PC-3 (cell line): Measurements from ENCODE around the gene ACE2. TPM values are rescaled to one million over a fixed set of nuclear protein-coding genes. Genes with fewer than 3 reads are reported as not detected.

Experiments used
- ATAC-seq: fragments of 200-7000 bp; cut with Tn5 transposase; 2 replicates; pipeline ENCODE4 v1.9.1; 2020; ENCODE audit warnings: mild to moderate bottlenecking, moderate library complexity
- BruUV-seq: library from RNA; stranded (reverse); fragments of 400-500 nt; replicated peaks from 2 replicates; lab custom pipeline; 2021; lab: Mats Ljungman, UMichigan
- CTCF ChIA-PET: fragments of 300-600 bp; sonication (Branson Sonifier 250); formaldehyde crosslinking; loops from one replicate; lab custom pipeline; 2022; ENCODE audit warnings: antibody characterized with exemption; lab: Charles Lee
- POLR2A ChIA-PET: fragments of 300-600 bp; sonication (Branson Sonifier 250); formaldehyde crosslinking; loops from one replicate; lab custom pipeline; 2022; ENCODE audit warnings: antibody characterized with exemption; ENCODE audit not compliant: unreplicated experiment; lab: Charles Lee
- DNase-seq: peaks from one replicate; pipeline ENCODE4 v3.0.0-alpha.2; 2015
- H2AFZ ChIP-seq: fragments of 300-600 bp; sonication (generic); 2 replicates; pipeline ENCODE4 v1.6.0; 2016; ENCODE audit warnings: antibody characterized with exemption, low read length
- H3F3A ChIP-seq: fragments of 300-600 bp; sonication (generic); one replicate; pipeline ENCODE4 v1.6.0; 2017; ENCODE audit warnings: antibody characterized with exemption, low read length, control low read depth, mild to moderate bottlenecking; ENCODE audit not compliant: unreplicated experiment
- H3K27ac ChIP-seq: fragments of 300-600 bp; sonication (generic); 2 replicates; pipeline ENCODE4 v1.5.1; 2016; ENCODE audit warnings: mild to moderate bottlenecking, low read length
- H3K27me3 ChIP-seq: fragments of 300-600 bp; sonication (generic); 2 replicates; pipeline ENCODE4 v1.6.1; 2016; ENCODE audit warnings: low read length, mixed read lengths
- H3K36me3 ChIP-seq: fragments of 300-600 bp; sonication (generic); 2 replicates; pipeline ENCODE4 v1.6.1; 2016; ENCODE audit warnings: low read depth, mixed run types, low read length, mixed read lengths
- H3K4me1 ChIP-seq: fragments of 300-600 bp; sonication (generic); 2 replicates; pipeline ENCODE4 v1.5.1; 2016; ENCODE audit warnings: low read length; ENCODE audit not compliant: insufficient read depth
- H3K4me2 ChIP-seq: fragments of 300-600 bp; sonication (generic); 2 replicates; pipeline ENCODE4 v1.6.0; 2016; ENCODE audit warnings: low read length
- H3K4me3 ChIP-seq: fragments of 300-600 bp; sonication (generic); 2 replicates; pipeline ENCODE4 v1.5.1; 2016; ENCODE audit warnings: mild to moderate bottlenecking, low read length, mixed read lengths
- H3K79me2 ChIP-seq: fragments of 300-600 bp; sonication (generic); 2 replicates; pipeline ENCODE4 v1.6.1; 2017; ENCODE audit warnings: low read length, mixed read lengths
- H3K9ac ChIP-seq: fragments of 300-600 bp; sonication (generic); 2 replicates; pipeline ENCODE4 v1.6.0; 2016; ENCODE audit warnings: mild to moderate bottlenecking, low read length
- H3K9me2 ChIP-seq: fragments of 300-600 bp; sonication (generic); replicated peaks from 2 replicates; pipeline ENCODE4 v1.6.1; 2016; ENCODE audit warnings: mixed run types, low read length, mixed read lengths
- H3K9me3 ChIP-seq: fragments of 300-600 bp; sonication (generic); 2 replicates; pipeline ENCODE4 v1.6.1; 2016; ENCODE audit warnings: low read length, mixed read lengths
- H4K20me1 ChIP-seq: fragments of 300-600 bp; sonication (generic); 2 replicates; pipeline ENCODE4 v1.6.1; 2016; ENCODE audit warnings: low read length, mixed read lengths
- CTCF ChIP-seq: fragments of 300-600 bp; sonication (generic); conservative IDR thresholded peaks from 2 replicates; pipeline ENCODE4 v1.5.1; 2017; ENCODE audit warnings: antibody characterized with exemption, low read depth, mild to moderate bottlenecking, low read length
- EZH2 ChIP-seq: fragments of 300-600 bp; sonication (generic); IDR thresholded peaks from one replicate; pipeline ENCODE4 v1.6.1; 2017; ENCODE audit warnings: antibody characterized with exemption, mild to moderate bottlenecking, low read length; ENCODE audit not compliant: unreplicated experiment
- EZH2phosphoT487 ChIP-seq: fragments of 300-600 bp; sonication (generic); IDR thresholded peaks from 2 replicates; pipeline ENCODE4 v1.6.1; 2018; ENCODE audit warnings: mild to moderate bottlenecking, antibody characterized with exemption, low read length, borderline replicate concordance
- intact Hi-C: fragments of 100-400 bp; cut with micrococcal nuclease; formaldehyde crosslinking; loops from 2 replicates; pipeline ENCODE4 v1.9.0; 2023
- total RNA-seq: library from RNA; depleted of rRNA; stranded (reverse); fragments of >200 nt; gene quantifications from 2 replicates; pipeline ENCODE4 v1.2.3, GENCODE V29; 2014

Gene ACE2
- total RNA-seq, 1 experiment from 2014 or later: 1.2 TPM

- POLR2A ChIA-PET: interaction anchor here (0.6 kb wide), 1 partner anchor 43 kb away, joined by 3 read pairs; no protein-coding TSS in a partner anchor
- TF ChIP-seq CTCF: no peak
- TF ChIP-seq EZH2: no peak
- TF ChIP-seq EZH2phosphoT487: no peak
- Histone ChIP-seq H3K9ac (no peak overlapping the region), H3K9me3 (no peaks in the 10 kb centered on the region), H4K20me1 (no peaks in the 10 kb centered on the region), H3K79me2 (no peaks in the 10 kb centered on the region), H3K27ac (no peak overlapping the region), H3K36me3 (no peaks in the 10 kb centered on the region), H3F3A (no peaks in the 10 kb centered on the region), H3K9me2 (no peaks in the 10 kb centered on the region), H3K4me1 (peaks cover 8% of the 10 kb centered on the region), H3K4me2 (no peak overlapping the region), H2AFZ (no peak overlapping the region), H3K27me3 (no peaks in the 10 kb centered on the region), H3K4me3 (no peak overlapping the region)
- intact Hi-C loops: no loop called here
- DNase-seq (no peak), ATAC-seq (no peak)
- CTCF ChIA-PET: no interaction called here
- BruUV-seq: no TSS peak
Observed at GRCh38 chrX:15515931-15516330, 84.8 kb downstream of the ACE2 start.

GRCh38 chrX:15514279-15514678, 86.5 kb downstream of the ACE2 start:
- POLR2A ChIA-PET: no interaction called here
- Histone ChIP-seq H3K9ac (no peak overlapping the region), H3F3A (no peaks in the 10 kb centered on the region), H3K4me1 (peaks cover 8% of the 10 kb centered on the region), H3K27me3 (no peaks in the 10 kb centered on the region), H3K4me3 (no peak overlapping the region), H3K27ac (no peak overlapping the region), H4K20me1 (no peaks in the 10 kb centered on the region), H3K4me2 (no peak overlapping the region), H3K9me2 (no peaks in the 10 kb centered on the region), H3K9me3 (no peaks in the 10 kb centered on the region), H3K79me2 (no peaks in the 10 kb centered on the region), H3K36me3 (no peaks in the 10 kb centered on the region), H2AFZ (no peak overlapping the region)
- ATAC-seq (no peak), DNase-seq (no peak)
- intact Hi-C loops: no loop called here
- BruUV-seq: no TSS peak
- CTCF ChIA-PET: no interaction called here
- TF ChIP-seq EZH2: no peak
- no peak for TF ChIP-seq CTCF

GRCh38 chrX:15512401-15512965, 88.3 kb downstream of the ACE2 start:
- peak; percentile 98 for ATAC-seq
- POLR2A ChIA-PET: no interaction called here
- no peak overlapping the region for H2AFZ ChIP-seq

More at GRCh38 chrX:15512401-15512965, 88.3 kb downstream of the ACE2 start:
- Histone ChIP-seq H3K27ac (no peak overlapping the region), H3F3A (no peaks in the 10 kb centered on the region), H3K9me3 (no peaks in the 10 kb centered on the region), H3K27me3 (no peaks in the 10 kb centered on the region), H3K9ac (no peak overlapping the region), H3K79me2 (no peaks in the 10 kb centered on the region), H3K9me2 (no peaks in the 10 kb centered on the region), H3K36me3 (no peaks in the 10 kb centered on the region), H3K4me3 (no peak overlapping the region), H4K20me1 (no peaks in the 10 kb centered on the region), H3K4me1 (peaks cover 8% of the 10 kb centered on the region), H3K4me2 (0 out of 2 replicates have a peak overlapping the region, but pooled peaks have one; percentile 41)
- TF ChIP-seq EZH2 (no peak), CTCF (no peak), EZH2phosphoT487 (no peak)
- CTCF ChIA-PET: interaction anchor here (0.6 to 1.0 kb wide), 3 partner anchors 19 to 56 kb away, joined by 3 to 7 read pairs (median 5); partner anchors contain the start of gene PIR
- DNase-seq: peak; percentile 67
- no TSS peak for BruUV-seq
- intact Hi-C loops: no loop called here
